G401.6 (cell line): ENCODE data around the gene VWA2.

Experiments used
- FAIRE-seq: peaks from 2 replicates; lab custom pipeline; 2012; peaks lifted over from hg19 to GRCh38; lab: Jason Lieb, UNC

VWA2 gene

GRCh38 chr10:114246679-114247305, 7.7 kb downstream of the VWA2 start:
- no peak for FAIRE-seq

GRCh38 chr10:114250236-114250635, 11.2 kb downstream of the VWA2 start:
- no peak for FAIRE-seq

- no peak for FAIRE-seq
Observed at GRCh38 chr10:114250716-114251115, 11.7 kb downstream of the VWA2 start.

GRCh38 chr10:114252092-114252491, 13.0 kb downstream of the VWA2 start:
- no peak for FAIRE-seq

- no peak for FAIRE-seq
Observed at GRCh38 chr10:114252883-114253282, 13.8 kb downstream of the VWA2 start.

- FAIRE-seq: no peak
Observed at GRCh38 chr10:114255227-114255626, 16.2 kb downstream of the VWA2 start.

- FAIRE-seq: no peak
Observed at GRCh38 chr10:114256008-114256765, 17.1 kb downstream of the VWA2 start.

- FAIRE-seq: no peak
Observed at GRCh38 chr10:114256822-114257221, 17.8 kb downstream of the VWA2 start.

GRCh38 chr10:114257498-114257897, 18.4 kb downstream of the VWA2 start:
- no peak for FAIRE-seq

- no peak for FAIRE-seq
Observed at GRCh38 chr10:114258274-114258840, 19.3 kb downstream of the VWA2 start.

GRCh38 chr10:114259824-114260223, 20.8 kb downstream of the VWA2 start:
- FAIRE-seq: no peak

GRCh38 chr10:114260366-114260765, 21.3 kb downstream of the VWA2 start:
- FAIRE-seq: no peak

GRCh38 chr10:114261076-114261475, 22.0 kb downstream of the VWA2 start:
- no peak for FAIRE-seq

GRCh38 chr10:114262496-114262895, 23.4 kb downstream of the VWA2 start:
- FAIRE-seq: no peak

- no peak for FAIRE-seq
Observed at GRCh38 chr10:114265392-114266053, 26.5 kb downstream of the VWA2 start.

- FAIRE-seq: no peak
Observed at GRCh38 chr10:114266521-114266920, 27.5 kb downstream of the VWA2 start.

- FAIRE-seq: no peak
Observed at GRCh38 chr10:114271075-114271778, 32.2 kb downstream of the VWA2 start.

GRCh38 chr10:114271779-114272167, 32.7 kb downstream of the VWA2 start:
- no peak for FAIRE-seq

- no peak for FAIRE-seq
Observed at GRCh38 chr10:114272696-114273095, 33.6 kb downstream of the VWA2 start.

GRCh38 chr10:114273910-114274309, 34.9 kb downstream of the VWA2 start:
- no peak for FAIRE-seq

- no peak for FAIRE-seq
Observed at GRCh38 chr10:114274616-114275453, 35.8 kb downstream of the VWA2 start.

GRCh38 chr10:114276066-114276465, 37.0 kb downstream of the VWA2 start:
- no peak for FAIRE-seq
